GM12878 (cell line): ENCODE data around the gene SNPH. TPM values are rescaled to one million over a fixed set of nuclear protein-coding genes. Genes with fewer than 3 reads are reported as not detected.

Source experiments
- ASH2L ChIP-seq: fragments of 300-600, 200-600 bp; sonication (generic); IDR thresholded peaks from 2 replicates; pipeline ENCODE4 v1.6.1; 2017; ENCODE audit warnings: low read depth, mild to moderate bottlenecking, borderline replicate concordance
- ATF7 ChIP-seq: fragments of 450-650 bp; IDR thresholded peaks from 2 replicates; pipeline ENCODE4 v1.6.1; 2016; ENCODE audit warnings: low read depth, mild to moderate bottlenecking
- BACH1 ChIP-seq: fragments of 450-650 bp; IDR thresholded peaks from 2 replicates; pipeline ENCODE4 v1.6.1; 2017; ENCODE audit warnings: mild to moderate bottlenecking, borderline replicate concordance
- CBX5 ChIP-seq: sonication (generic); IDR thresholded peaks from 2 replicates; pipeline ENCODE4 v1.6.1; 2016; ENCODE audit warnings: low read depth, moderate library complexity, mild to moderate bottlenecking, inconsistent platforms
- CHD1 ChIP-seq: IDR thresholded peaks from 2 replicates; pipeline ENCODE4 v1.6.1; 2012; ENCODE audit warnings: low read depth, low read length, improper control_type of control experiment
- EED ChIP-seq: sonication (generic); IDR thresholded peaks from 2 replicates; pipeline ENCODE4 v1.6.1; 2016; ENCODE audit warnings: antibody characterized with exemption, low read depth
- EZH2 ChIP-seq: IDR thresholded peaks from 2 replicates; pipeline ENCODE4 v1.6.1; 2012; ENCODE audit warnings: low read depth, mild to moderate bottlenecking, control low read depth, inconsistent platforms, low read length, borderline replicate concordance; ENCODE audit not compliant: control insufficient read depth
- FOS ChIP-seq: IDR thresholded peaks from 3 replicates; pipeline ENCODE4 v1.6.1; 2011; ENCODE audit warnings: borderline replicate concordance; ENCODE audit not compliant: insufficient read length; ENCODE audit errors: extremely low read depth
- MEF2B ChIP-seq: fragments of 450-650 bp; IDR thresholded peaks from 2 replicates; pipeline ENCODE4 v1.6.1; 2018; ENCODE audit warnings: mild to moderate bottlenecking, moderate library complexity; ENCODE audit not compliant: partially characterized antibody, poor library complexity, severe bottlenecking
- POLR2AphosphoS5 ChIP-seq: IDR thresholded peaks from 2 replicates; pipeline ENCODE4 v1.6.1; 2011; ENCODE audit warnings: mild to moderate bottlenecking, low read length, inconsistent platforms
- RCOR1 ChIP-seq: conservative IDR thresholded peaks from 2 replicates; pipeline ENCODE4 v1.6.1; 2012; ENCODE audit warnings: low read depth, low read length, improper control_type of control experiment
- RELA ChIP-seq: fragments of 450-650 bp; IDR thresholded peaks from 2 replicates; pipeline ENCODE4 v1.8.0; 2014; ENCODE audit warnings: borderline replicate concordance; ENCODE audit not compliant: partially characterized antibody
- SIN3A ChIP-seq: IDR thresholded peaks from 2 replicates; pipeline ENCODE4 v1.6.1; 2012; ENCODE audit warnings: low read depth, low read length, improper control_type of control experiment
- SIX5 ChIP-seq: IDR thresholded peaks from 2 replicates; pipeline ENCODE4 v1.6.1; 2011; ENCODE audit warnings: mild to moderate bottlenecking, low read depth, low read length, moderate library complexity; ENCODE audit not compliant: severe bottlenecking
- SREBF2 ChIP-seq: IDR thresholded peaks from 2 replicates; pipeline ENCODE4 v1.6.1; 2012; ENCODE audit warnings: mild to moderate bottlenecking, low read length
- STAT1 ChIP-seq: fragments of 450-650 bp; conservative IDR thresholded peaks from 2 replicates; pipeline ENCODE4 v1.6.1; 2014; ENCODE audit warnings: antibody characterized with exemption, mild to moderate bottlenecking
- SUZ12 ChIP-seq: fragments of 200-600 bp; sonication (generic); IDR thresholded peaks from one replicate; pipeline ENCODE4 v1.6.1; 2018; ENCODE audit warnings: antibody characterized with exemption, mild to moderate bottlenecking; ENCODE audit not compliant: unreplicated experiment
- TARDBP ChIP-seq: IDR thresholded peaks from 2 replicates; pipeline ENCODE4 v1.6.1; 2016; ENCODE audit warnings: borderline replicate concordance
- TCF12 ChIP-seq: IDR thresholded peaks from 2 replicates; pipeline ENCODE4 v1.6.1; 2011; ENCODE audit warnings: low read depth, mild to moderate bottlenecking, low read length
- TCF7 ChIP-seq: IDR thresholded peaks from 2 replicates; pipeline ENCODE4 v1.6.1; 2014; ENCODE audit warnings: antibody characterized with exemption, borderline replicate concordance
- polyA plus RNA-seq, 11 experiments: library from polyadenylated mRNA; depleted of rRNA in 4 of 11; unstranded in 6 of 11; stranded (reverse) in 5 of 11; fragments of >200 nt; fragmentation: Nextera tagmentation in 4 of 11; fragmentation: Illumina TruSeq in 1 of 11; extraction: Ambion mirVana in 4 of 11; extraction: Trizol in 1 of 11; gene quantifications; 1 replicate in 1 of 11; 2 replicates in 10 of 11; pipeline versions ENCODE4 v1.2.1 to v1.2.3, GENCODE V29; 2011 to 2016; ENCODE audit warnings: inconsistent platforms in 2 of 11, missing spikeins in 2 of 11, low read depth in 1 of 11
- total RNA-seq, 4 experiments: library from RNA; depleted of rRNA in 3 of 4; stranded (reverse); fragments of >200 nt in 3 of 4; fragmentation: Illumina TruSeq in 1 of 4; extraction: Trizol in 1 of 4; gene quantifications; 2 replicates each; pipeline versions ENCODE4 v1.2.1 to v1.2.3, GENCODE V29; 2013 to 2021
- TF ChIP-seq, protein P1 (sequence below): IDR thresholded peaks from 2 replicates; pipeline ENCODE4 v1.6.1; 2012; ENCODE audit warnings: low read depth, low read length, improper control_type of control experiment
- TF ChIP-seq, protein P2 (sequence below): fragments of 450-650 bp; IDR thresholded peaks from 2 replicates; pipeline ENCODE4 v1.6.1; 2017; ENCODE audit warnings: low read depth, mild to moderate bottlenecking, moderate library complexity
- TF ChIP-seq, protein P3 (sequence below): IDR thresholded peaks from 2 replicates; pipeline ENCODE4 v1.6.1; 2011; ENCODE audit warnings: borderline replicate concordance, low read depth, mild to moderate bottlenecking, moderate library complexity, low read length; ENCODE audit not compliant: insufficient read depth, poor library complexity, severe bottlenecking

The SNPH gene
- total and polyA plus RNA-seq, 10 of the 15 experiments (the other 5 are each of a cell fraction or from before 2014, with no cell fraction given): 0.02 to 0.45 (median 0.34) TPM; not detected in 2

DNA sequence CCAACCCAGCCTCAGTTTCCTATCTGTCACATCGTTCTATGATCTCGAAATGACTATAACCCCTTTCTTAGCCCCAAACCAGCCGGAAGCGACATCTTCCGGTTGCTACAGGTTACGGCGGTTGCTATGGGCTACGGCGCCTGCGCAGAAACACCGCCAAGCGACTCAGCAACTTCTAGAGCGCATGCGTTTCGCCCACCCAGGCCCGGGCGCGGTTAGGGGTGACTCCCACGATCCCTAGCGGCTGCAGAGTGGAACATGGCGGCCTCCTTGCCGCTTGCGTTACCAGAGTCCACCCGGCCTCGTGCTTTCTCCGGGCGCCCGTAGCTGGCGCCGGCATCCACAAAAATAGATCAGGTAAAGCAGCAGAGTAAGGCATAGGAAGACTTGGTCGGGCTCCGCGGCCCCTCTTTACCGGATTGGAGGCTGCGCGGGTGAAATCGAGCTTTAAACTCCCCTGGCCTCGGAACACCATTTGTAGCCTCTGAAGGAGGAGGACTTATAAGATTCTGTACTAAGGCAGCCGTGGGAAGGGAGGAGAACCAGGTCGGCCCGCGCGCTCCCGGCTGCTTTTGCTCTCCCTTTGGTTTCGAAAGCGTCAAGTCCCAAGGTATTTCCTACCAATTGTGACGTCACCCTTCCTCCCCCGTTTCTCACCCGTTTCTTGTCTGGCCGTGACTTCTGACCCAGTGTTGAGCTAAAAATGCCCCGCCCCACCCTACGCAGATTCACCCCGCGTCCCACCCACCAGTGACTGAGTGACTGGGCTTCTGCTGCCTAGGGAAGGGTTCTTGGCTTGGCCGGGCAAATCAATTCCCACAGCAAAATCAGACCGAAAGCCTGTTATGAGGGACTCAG is 59.3 kb downstream of the SNPH start (continued):
- TF ChIP-seq, protein P1, sequence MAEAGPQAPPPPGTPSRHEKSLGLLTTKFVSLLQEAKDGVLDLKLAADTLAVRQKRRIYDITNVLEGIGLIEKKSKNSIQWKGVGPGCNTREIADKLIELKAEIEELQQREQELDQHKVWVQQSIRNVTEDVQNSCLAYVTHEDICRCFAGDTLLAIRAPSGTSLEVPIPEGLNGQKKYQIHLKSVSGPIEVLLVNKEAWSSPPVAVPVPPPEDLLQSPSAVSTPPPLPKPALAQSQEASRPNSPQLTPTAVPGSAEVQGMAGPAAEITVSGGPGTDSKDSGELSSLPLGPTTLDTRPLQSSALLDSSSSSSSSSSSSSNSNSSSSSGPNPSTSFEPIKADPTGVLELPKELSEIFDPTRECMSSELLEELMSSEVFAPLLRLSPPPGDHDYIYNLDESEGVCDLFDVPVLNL: no peak
- TF ChIP-seq, protein P2, sequence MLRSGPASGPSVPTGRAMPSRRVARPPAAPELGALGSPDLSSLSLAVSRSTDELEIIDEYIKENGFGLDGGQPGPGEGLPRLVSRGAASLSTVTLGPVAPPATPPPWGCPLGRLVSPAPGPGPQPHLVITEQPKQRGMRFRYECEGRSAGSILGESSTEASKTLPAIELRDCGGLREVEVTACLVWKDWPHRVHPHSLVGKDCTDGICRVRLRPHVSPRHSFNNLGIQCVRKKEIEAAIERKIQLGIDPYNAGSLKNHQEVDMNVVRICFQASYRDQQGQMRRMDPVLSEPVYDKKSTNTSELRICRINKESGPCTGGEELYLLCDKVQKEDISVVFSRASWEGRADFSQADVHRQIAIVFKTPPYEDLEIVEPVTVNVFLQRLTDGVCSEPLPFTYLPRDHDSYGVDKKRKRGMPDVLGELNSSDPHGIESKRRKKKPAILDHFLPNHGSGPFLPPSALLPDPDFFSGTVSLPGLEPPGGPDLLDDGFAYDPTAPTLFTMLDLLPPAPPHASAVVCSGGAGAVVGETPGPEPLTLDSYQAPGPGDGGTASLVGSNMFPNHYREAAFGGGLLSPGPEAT: peak; percentile 88
- TF ChIP-seq SUZ12 (no peak), POLR2AphosphoS5 (peak; percentile 95), TARDBP (no peak), FOS (no peak), MEF2B (peak; percentile 95), SIN3A (peak; percentile 56; the same call in 1 of the 2 replicates), TCF7 (no peak), RCOR1 (no peak), EED (0 out of 2 replicates have a peak, but pooled peaks have one; percentile 3), ASH2L (0 out of 2 replicates have a peak, but pooled peaks have one; percentile 36), SREBF2 (no peak), CHD1 (peak; percentile 88; the same call in 1 of the 2 replicates), ATF7 (peak; percentile 98), CBX5 (peak; percentile 23; the same call in 1 of the 2 replicates), SIX5 (no peak), TCF12 (0 out of 2 replicates have a peak, but pooled peaks have one; percentile 27), STAT1 (peak; percentile 90; the same call in 1 of the 2 replicates), EZH2 (no peak), BACH1 (peak; percentile 82; the same call in 1 of the 2 replicates), RELA (peak; percentile 66)
- TF ChIP-seq, protein P3, sequence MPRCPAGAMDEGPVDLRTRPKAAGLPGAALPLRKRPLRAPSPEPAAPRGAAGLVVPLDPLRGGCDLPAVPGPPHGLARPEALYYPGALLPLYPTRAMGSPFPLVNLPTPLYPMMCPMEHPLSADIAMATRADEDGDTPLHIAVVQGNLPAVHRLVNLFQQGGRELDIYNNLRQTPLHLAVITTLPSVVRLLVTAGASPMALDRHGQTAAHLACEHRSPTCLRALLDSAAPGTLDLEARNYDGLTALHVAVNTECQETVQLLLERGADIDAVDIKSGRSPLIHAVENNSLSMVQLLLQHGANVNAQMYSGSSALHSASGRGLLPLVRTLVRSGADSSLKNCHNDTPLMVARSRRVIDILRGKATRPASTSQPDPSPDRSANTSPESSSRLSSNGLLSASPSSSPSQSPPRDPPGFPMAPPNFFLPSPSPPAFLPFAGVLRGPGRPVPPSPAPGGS: no peak
